ENCODE results near the gene PROSER3. TPM values are rescaled to one million over a fixed set of nuclear protein-coding genes. Genes with fewer than 3 reads are reported as not detected.

Gene PROSER3
- total and polyA plus RNA-seq, 2 donors (not counting 1 experiment from before 2014, with no cell fraction given) = 26.0 to 61.0 TPM

DNA sequence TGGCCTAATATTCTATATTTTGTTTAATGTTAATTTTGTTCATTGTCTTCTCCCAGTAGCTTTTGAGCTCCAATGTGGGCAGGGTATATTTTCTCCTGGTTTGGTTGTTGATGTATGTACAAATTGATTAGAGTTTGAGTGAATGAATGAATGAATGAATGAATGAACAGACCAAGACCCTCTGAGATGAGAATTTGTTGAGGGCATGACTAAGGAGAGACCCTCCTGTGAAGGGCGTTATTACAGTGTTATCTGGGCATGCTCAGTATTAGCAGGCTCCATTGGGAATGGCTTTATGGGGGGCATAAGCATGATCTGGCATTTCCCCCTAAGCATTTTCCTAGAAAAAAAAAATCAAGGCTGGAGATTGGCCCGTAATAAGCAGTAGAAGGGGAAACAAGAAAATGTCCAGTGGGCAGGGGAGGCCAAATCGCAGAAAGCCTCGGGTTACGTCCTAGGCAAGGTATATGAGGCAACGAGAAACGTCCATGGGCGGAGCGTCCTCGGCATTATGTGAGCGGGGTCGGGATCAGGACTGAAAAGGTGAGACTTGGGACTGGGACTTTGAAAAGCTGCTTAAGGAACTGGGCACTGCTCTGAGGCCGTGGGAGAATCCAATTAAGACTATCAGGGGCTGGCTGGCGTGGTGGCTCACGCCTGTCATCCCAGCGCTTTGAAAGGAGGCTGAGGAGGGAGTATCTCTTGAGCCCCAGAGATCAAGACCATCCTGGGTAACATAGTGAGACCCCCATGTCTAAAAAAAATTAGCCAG, 16.5 kb downstream of the PROSER3 start:
- peaks cover 4% of the 10 kb centered on the region for H3K79me2 ChIP-seq (ENCODE audit: control insufficient read depth, insufficient read depth, low read length)
- H2AFZ ChIP-seq (ENCODE audit: insufficient read depth, low read depth, low read length, poor library complexity, severe bottlenecking) = peak overlapping the region; percentile 46
- H3K4me3 ChIP-seq (ENCODE audit: control extremely low read depth in 1 of 5, extremely low read depth in 1 of 5, insufficient read depth in 1 of 5, low read depth in 2 of 5, low read length in 4 of 5) = peak overlapping the region in 4 of 5 experiments; percentile 26 to 68 (median 60)
- H3K4me1 Mint-ChIP-seq = peaks cover 10% of the 10 kb centered on the region
- TF ChIP-seq EZH2 (IDR thresholded peaks at IDR 0.05; ENCODE audit: borderline replicate concordance, insufficient read depth, low read depth, low read length, poor library complexity, severe bottlenecking) = no peak
- TF ChIP-seq, protein P1, sequence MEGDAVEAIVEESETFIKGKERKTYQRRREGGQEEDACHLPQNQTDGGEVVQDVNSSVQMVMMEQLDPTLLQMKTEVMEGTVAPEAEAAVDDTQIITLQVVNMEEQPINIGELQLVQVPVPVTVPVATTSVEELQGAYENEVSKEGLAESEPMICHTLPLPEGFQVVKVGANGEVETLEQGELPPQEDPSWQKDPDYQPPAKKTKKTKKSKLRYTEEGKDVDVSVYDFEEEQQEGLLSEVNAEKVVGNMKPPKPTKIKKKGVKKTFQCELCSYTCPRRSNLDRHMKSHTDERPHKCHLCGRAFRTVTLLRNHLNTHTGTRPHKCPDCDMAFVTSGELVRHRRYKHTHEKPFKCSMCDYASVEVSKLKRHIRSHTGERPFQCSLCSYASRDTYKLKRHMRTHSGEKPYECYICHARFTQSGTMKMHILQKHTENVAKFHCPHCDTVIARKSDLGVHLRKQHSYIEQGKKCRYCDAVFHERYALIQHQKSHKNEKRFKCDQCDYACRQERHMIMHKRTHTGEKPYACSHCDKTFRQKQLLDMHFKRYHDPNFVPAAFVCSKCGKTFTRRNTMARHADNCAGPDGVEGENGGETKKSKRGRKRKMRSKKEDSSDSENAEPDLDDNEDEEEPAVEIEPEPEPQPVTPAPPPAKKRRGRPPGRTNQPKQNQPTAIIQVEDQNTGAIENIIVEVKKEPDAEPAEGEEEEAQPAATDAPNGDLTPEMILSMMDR (IDR thresholded peaks at IDR 0.05) = no peak
- H3K36me3 ChIP-seq (replicated peaks in 1 of 2; ENCODE audit: control extremely low read depth in 1 of 2, control insufficient read depth in 1 of 2, extremely low read depth in 1 of 2, insufficient read depth in 2 of 2, low read length in 1 of 2) = no peaks in the 10 kb centered on the region
- POLR2A ChIA-PET = no interaction called here
- CTCF ChIA-PET = no interaction called here
- H3K9me3 ChIP-seq (ENCODE audit: control extremely low read depth in 1 of 3, control insufficient read depth in 2 of 3, insufficient read depth in 1 of 3, low read length in 2 of 3) = no peaks in the 10 kb centered on the region
- no peak overlapping the region for H3K27ac ChIP-seq (ENCODE audit: low read length in 2 of 2)
- DNase-seq = no peak
- 68% methylated on average over 15 of the region's 16 CpGs for WGBS (ENCODE audit: insufficient coverage)
- peaks cover 10 to 16% of the 10 kb centered on the region in 2 donors for H3K4me1 ChIP-seq (ENCODE audit: control insufficient read depth in 2 of 2, insufficient read depth in 2 of 2, low read length in 2 of 2)
- no peak for ATAC-seq (ENCODE audit: low read depth)
- H3K4me3 Mint-ChIP-seq = peak overlapping the region; percentile 86
- H3K9ac ChIP-seq (ENCODE audit: low read length) = peak overlapping the region; percentile 62
- H3K4me2 ChIP-seq (replicated peaks; ENCODE audit: low read depth, low read length, poor library complexity, severe bottlenecking) = peak overlapping the region; percentile 90
- no peaks in the 10 kb centered on the region for H3K27me3 ChIP-seq (replicated peaks in 1 of 4; ENCODE audit: control extremely low read depth in 1 of 4, control insufficient read depth in 3 of 4, insufficient read depth in 4 of 4, low read length in 3 of 4)
- intact Hi-C loops (cut with micrococcal nuclease) = loop anchor here (1.0 to 2.0 kb wide), 8 partner anchors 16 to 130 kb away; partner anchors contain the start of genes COX6B1, LIN37, PROSER3 and PSENEN
- H4K20me1 ChIP-seq (ENCODE audit: control insufficient read depth, insufficient read depth, low read length, poor library complexity, severe bottlenecking) = no peaks in the 10 kb centered on the region
- no peak overlapping the region for H3K27ac Mint-ChIP-seq
- no peaks in the 10 kb centered on the region for H3K27me3 Mint-ChIP-seq
- H3K9me3 Mint-ChIP-seq (ENCODE audit: insufficient read depth) = no peaks in the 10 kb centered on the region

DNA sequence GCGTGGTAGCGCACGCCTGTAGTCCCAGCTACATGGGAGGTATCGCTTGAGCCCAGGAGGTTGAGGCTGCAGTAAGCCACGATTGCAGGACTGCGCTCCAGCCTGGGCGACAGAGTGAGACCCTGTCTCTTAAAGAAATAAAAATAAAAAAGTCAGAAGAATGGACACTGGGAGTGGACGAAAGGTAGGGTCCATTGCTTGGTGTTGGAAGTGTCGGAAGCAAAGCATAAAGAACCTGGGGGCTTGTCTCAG, 17.0 kb downstream of the PROSER3 start:
- Mint-ChIP-seq H3K9me3 (ENCODE audit: insufficient read depth) (no peaks in the 10 kb centered on the region), H3K27me3 (no peaks in the 10 kb centered on the region), H3K4me3 (peak overlapping the region; percentile 86), H3K27ac (peak overlapping the region; percentile 43), H3K4me1 (peaks cover 10% of the 10 kb centered on the region)
- Histone ChIP-seq H3K9me3 (ENCODE audit: control extremely low read depth in 1 of 3, control insufficient read depth in 2 of 3, insufficient read depth in 1 of 3, low read length in 2 of 3) (no peaks in the 10 kb centered on the region), H2AFZ (ENCODE audit: insufficient read depth, low read depth, low read length, poor library complexity, severe bottlenecking) (peak overlapping the region; percentile 46), H3K27ac (ENCODE audit: low read length in 2 of 2) (no peak overlapping the region), H3K4me1 (ENCODE audit: control insufficient read depth in 2 of 2, insufficient read depth in 2 of 2, low read length in 2 of 2) (peaks cover 10 to 16% of the 10 kb centered on the region in 2 donors), H3K36me3 (replicated peaks in 1 of 2; ENCODE audit: control extremely low read depth in 1 of 2, control insufficient read depth in 1 of 2, extremely low read depth in 1 of 2, insufficient read depth in 2 of 2, low read length in 1 of 2) (no peaks in the 10 kb centered on the region), H3K4me3 (ENCODE audit: control extremely low read depth in 1 of 5, extremely low read depth in 1 of 5, insufficient read depth in 1 of 5, low read depth in 2 of 5, low read length in 4 of 5) (peak overlapping the region; percentile 16 to 68 (median 58)), H3K79me2 (ENCODE audit: control insufficient read depth, insufficient read depth, low read length) (peaks cover 4% of the 10 kb centered on the region), H4K20me1 (ENCODE audit: control insufficient read depth, insufficient read depth, low read length, poor library complexity, severe bottlenecking) (no peaks in the 10 kb centered on the region), H3K27me3 (replicated peaks in 1 of 4; ENCODE audit: control extremely low read depth in 1 of 4, control insufficient read depth in 3 of 4, insufficient read depth in 4 of 4, low read length in 3 of 4) (no peaks in the 10 kb centered on the region), H3K9ac (ENCODE audit: low read length) (peak overlapping the region; percentile 62), H3K4me2 (replicated peaks; ENCODE audit: low read depth, low read length, poor library complexity, severe bottlenecking) (peak overlapping the region; percentile 90)
- TF ChIP-seq EZH2 (IDR thresholded peaks at IDR 0.05; ENCODE audit: borderline replicate concordance, insufficient read depth, low read depth, low read length, poor library complexity, severe bottlenecking) = no peak
- TF ChIP-seq, protein P1 (IDR thresholded peaks at IDR 0.05) = no peak
- intact Hi-C loops (cut with micrococcal nuclease) = loop anchor here (1.0 to 2.0 kb wide), 8 partner anchors 17 to 131 kb away; partner anchors contain the start of genes COX6B1, LIN37, PROSER3 and PSENEN
- no peak for ATAC-seq (ENCODE audit: low read depth)
- POLR2A ChIA-PET = no interaction called here
- CTCF ChIA-PET = no interaction called here
- 34% methylated on average over 9 of the region's 9 CpGs for WGBS (ENCODE audit: insufficient coverage)
- DNase-seq = no peak

Data from B cell (primary cell).